Activated CD8-positive, alpha-beta memory T cell treated with anti-CD3 and anti-CD28 coated beads, Interleukin-2, amount 50 U/mL, for 24 hours (primary cell): ENCODE results near the gene WDFY2.
"Not testable (repeated sequence)": the region's sequence is repeated elsewhere in the genome, so short reads cannot be mapped to it uniquely, and the experiment has no call there.

Experiments used
- DNase-seq: peaks from one replicate; pipeline ENCODE4 v3.0.0-alpha.2; 2020; ENCODE audit errors: extremely low read depth

WDFY2 gene

DNA sequence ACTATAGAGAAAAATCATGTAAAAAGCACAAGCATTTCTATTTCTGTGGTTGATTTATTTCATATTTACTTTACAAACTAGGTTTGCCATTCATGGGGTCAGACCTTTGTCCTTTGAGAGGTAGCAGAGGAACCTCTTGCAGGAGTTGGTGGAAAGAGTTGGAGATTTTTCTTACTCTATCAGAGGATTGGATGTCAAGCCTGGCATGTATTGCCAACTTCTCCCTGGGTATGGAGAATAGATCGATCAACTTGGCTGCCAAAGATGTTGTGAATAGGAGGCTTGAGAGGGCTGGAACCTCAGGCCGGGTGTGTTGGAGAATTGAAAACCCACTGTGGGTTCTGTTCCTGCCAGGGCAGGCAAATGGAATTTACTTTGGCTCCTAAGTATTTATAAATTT, 81.2 kb downstream of the WDFY2 start:
- no peak for DNase-seq

- DNase-seq: no peak
Measured at GRCh38 chr13:51666374-51666773, 82.1 kb downstream of the WDFY2 start.

- no peak for DNase-seq
Measured at GRCh38 chr13:51666839-51667238, 82.6 kb downstream of the WDFY2 start.

- no peak for DNase-seq
Measured at GRCh38 chr13:51668580-51669195, 84.4 kb downstream of the WDFY2 start.

- no peak for DNase-seq
Measured at GRCh38 chr13:51673165-51673564, 88.9 kb downstream of the WDFY2 start.

DNA sequence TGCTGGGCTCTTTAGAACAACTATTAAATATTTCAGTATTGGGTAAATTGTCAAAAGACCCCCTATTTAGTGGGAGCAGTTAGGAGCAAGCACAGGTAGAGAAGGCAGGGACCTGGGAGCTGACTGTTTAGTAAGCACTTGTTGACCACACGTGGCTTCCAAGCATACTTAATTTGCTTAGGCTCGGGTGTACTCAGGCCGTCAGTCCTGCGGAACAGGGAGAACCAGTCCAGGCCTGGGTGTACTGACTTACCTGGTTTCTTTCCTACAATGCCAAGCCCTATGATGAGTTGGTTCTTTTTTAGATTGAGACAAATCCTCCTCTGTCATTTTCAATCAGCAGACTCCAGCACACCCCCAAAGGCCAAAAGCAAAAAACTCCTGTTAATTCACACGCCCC, 90.0 kb downstream of the WDFY2 start:
- DNase-seq: no peak

- no peak for DNase-seq
Measured at GRCh38 chr13:51675385-51675784, 91.1 kb downstream of the WDFY2 start.

GRCh38 chr13:51675877-51676276, 91.6 kb downstream of the WDFY2 start:
- no peak for DNase-seq

DNA sequence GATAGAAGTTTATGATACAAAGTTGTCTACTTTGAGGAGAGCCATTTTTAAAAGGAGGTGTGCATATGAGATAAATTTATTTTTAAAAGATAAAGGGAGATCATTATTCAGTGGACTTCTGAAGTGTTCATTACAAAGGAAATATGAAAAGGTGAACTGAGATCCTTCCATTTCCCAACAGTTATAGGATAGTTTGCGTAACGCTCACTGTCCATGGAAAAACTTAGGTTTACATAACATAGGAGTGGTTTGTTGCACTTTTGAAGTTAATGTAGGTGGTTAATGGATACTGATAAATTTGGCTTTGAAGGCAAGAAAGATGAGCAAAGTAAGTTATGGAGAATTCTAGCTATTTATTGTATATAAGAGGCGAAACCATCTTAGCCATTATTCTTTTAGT, 92.5 kb downstream of the WDFY2 start:
- no peak for DNase-seq

- no peak for DNase-seq
Measured at GRCh38 chr13:51678420-51678819, 94.2 kb downstream of the WDFY2 start.

- no peak for DNase-seq
Measured at GRCh38 chr13:51679616-51680015, 95.4 kb downstream of the WDFY2 start.

DNA sequence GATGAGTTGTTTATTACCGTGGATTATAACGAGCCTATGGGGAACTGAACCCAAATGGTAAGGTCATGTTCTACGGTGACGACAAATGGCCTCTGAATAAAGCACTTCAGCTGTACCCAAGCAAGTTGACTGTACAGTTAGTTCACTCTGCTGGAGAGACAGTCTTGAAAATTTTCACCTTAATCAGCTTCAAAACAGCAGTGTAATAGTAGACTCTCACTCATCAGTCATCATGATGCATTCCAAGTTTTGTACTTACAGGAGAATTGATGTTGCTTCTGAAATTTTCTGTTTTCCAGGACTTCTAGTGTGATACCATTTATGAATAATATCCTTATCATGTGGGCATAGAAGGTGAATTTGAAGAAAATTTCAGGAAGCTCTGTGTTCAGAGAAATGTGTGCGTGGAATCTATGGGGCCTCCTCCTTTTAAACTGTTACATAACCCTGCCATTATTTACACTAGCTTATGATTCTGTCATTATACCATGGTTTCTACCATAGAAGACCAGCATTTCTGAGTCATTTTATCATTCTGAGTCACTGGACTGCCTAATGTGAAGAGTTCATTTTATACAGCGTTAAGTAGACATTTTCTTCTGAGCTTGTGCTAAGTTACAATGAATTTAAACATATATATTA, 96.9 kb downstream of the WDFY2 start:
- no peak for DNase-seq

- DNase-seq: no peak
Measured at GRCh38 chr13:51682686-51683085, 98.4 kb downstream of the WDFY2 start.

- no peak for DNase-seq
Measured at GRCh38 chr13:51683597-51683996, 99.3 kb downstream of the WDFY2 start.

- DNase-seq: no peak
Measured at GRCh38 chr13:51684076-51684475, 99.8 kb downstream of the WDFY2 start.

GRCh38 chr13:51687947-51688714, 103.9 kb downstream of the WDFY2 start:
- no peak for DNase-seq

DNA sequence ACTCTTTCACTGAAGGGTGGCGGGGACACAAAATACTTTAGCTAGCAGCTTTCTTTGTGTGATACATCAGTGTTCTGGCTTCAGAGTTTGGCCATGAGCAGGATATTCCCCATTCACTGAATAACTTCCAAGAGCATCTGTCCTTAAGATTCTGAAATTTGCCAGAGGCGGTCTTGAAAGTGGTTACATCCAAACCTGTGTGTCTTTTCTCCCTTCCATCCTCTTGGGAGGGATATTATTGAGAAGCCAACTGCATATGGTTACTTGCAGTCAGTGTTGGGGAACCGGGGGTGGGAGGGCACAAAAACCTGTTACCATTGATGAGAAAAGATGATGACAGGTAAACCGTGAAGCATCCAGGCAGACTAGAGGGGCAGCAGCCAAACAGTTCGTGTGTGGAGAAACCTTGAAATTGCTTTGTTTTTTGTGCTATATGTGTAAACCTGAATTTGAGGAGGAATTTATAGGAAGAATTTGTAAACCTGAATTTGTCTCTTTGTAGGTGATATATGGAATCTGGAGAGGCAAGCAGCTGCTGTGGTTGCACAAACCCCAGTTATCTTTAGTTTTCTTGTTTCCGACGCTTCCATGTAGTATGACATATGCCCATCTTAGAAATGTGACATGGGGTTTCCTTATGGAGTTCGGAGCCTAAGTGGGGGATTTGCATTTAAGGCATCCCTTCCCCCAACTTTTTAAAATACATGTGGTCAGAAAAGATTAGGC, 104.8 kb downstream of the WDFY2 start:
- no peak for DNase-seq

DNA sequence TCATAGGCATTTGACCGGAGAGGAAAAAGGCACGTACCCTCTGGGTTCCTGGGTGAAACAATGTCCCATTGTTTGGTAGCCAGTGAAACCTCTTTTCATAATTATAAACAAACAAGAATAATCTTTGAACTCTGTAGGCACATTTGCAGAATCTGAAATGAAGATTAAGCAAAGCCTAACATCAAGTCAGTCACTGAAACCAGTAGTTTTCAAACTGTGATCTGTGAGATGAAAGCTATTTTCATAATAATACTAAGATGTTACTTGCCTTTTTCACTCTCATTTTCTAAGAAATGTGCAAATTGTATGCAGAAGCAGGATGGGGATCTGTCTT, 105.4 kb downstream of the WDFY2 start:
- DNase-seq: no peak

DNA sequence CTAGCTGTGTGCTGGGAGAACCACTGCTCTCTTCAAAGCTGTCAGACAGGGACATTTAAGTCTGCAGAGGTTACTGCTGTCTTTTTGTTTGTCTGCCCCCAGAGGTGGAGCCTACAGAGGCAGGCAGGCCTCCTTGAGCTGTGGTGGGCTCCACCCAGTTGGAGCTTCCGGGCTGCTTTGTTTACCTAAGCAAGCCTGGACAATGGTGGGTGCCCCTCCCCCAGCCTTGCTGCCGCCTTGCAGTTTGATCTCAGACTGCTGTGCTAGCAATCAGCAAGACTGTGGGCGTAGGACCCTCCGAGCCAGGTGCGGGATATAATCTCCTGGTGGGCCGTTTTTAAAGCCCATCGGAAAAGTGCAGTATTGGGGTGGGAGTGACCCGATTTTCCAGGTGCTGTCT, 111.4 kb downstream of the WDFY2 start:
- DNase-seq: not testable (repeated sequence)

GRCh38 chr13:51697181-51697580, 112.9 kb downstream of the WDFY2 start:
- DNase-seq: no peak

DNA sequence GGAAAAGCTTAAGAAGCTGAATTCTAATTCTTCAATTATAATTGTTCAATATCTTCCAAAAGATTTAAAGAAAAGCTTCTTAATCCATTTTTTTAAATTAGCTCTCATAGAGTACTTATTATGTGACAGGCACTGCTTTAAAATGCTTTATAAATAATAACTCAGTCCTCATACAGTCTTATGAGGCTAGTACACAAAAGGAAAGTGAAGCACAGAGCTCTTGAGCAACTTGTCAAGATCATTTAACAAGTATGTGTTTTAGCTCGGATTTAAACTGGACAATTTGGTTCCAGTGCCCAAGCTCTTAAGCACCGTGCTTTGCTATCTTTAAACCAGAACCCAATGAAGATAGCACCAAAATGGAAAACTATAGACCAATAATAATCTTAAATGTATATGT, 113.6 kb downstream of the WDFY2 start:
- DNase-seq: no peak

- DNase-seq: no peak
Measured at GRCh38 chr13:51698352-51698751, 114.1 kb downstream of the WDFY2 start.
